GM12874 (cell line): ENCODE data around the gene LELP1.

Experiments used
- TF ChIP-seq, protein P1 (sequence below): IDR thresholded peaks from 2 replicates; pipeline ENCODE4 v1.5.1; 2011; ENCODE audit warnings: low read depth, mild to moderate bottlenecking, control low read depth, low read length, moderate library complexity; ENCODE audit not compliant: insufficient read depth

LELP1 gene

DNA sequence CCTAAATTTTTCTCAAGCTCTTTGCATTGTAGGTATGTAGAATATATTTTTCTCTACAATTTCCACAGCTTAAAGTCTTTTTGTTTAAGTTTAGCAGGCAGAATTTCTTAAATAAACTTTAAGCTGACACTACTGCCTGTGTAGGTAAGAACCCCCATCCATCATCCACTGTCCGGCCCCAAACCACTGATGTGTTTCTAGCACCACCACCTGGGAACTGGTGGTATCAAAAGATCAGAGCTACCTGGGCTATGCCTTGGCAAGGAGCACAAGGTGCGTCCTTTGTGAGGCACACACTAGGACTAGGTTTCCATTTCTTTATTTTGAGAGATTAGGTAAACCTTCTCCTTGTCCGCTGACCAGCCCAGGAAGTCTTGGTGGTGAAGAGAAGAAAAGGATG is 10.5 kb upstream of the LELP1 start:
- TF ChIP-seq, protein P1, sequence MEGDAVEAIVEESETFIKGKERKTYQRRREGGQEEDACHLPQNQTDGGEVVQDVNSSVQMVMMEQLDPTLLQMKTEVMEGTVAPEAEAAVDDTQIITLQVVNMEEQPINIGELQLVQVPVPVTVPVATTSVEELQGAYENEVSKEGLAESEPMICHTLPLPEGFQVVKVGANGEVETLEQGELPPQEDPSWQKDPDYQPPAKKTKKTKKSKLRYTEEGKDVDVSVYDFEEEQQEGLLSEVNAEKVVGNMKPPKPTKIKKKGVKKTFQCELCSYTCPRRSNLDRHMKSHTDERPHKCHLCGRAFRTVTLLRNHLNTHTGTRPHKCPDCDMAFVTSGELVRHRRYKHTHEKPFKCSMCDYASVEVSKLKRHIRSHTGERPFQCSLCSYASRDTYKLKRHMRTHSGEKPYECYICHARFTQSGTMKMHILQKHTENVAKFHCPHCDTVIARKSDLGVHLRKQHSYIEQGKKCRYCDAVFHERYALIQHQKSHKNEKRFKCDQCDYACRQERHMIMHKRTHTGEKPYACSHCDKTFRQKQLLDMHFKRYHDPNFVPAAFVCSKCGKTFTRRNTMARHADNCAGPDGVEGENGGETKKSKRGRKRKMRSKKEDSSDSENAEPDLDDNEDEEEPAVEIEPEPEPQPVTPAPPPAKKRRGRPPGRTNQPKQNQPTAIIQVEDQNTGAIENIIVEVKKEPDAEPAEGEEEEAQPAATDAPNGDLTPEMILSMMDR, result peak; percentile 42

DNA sequence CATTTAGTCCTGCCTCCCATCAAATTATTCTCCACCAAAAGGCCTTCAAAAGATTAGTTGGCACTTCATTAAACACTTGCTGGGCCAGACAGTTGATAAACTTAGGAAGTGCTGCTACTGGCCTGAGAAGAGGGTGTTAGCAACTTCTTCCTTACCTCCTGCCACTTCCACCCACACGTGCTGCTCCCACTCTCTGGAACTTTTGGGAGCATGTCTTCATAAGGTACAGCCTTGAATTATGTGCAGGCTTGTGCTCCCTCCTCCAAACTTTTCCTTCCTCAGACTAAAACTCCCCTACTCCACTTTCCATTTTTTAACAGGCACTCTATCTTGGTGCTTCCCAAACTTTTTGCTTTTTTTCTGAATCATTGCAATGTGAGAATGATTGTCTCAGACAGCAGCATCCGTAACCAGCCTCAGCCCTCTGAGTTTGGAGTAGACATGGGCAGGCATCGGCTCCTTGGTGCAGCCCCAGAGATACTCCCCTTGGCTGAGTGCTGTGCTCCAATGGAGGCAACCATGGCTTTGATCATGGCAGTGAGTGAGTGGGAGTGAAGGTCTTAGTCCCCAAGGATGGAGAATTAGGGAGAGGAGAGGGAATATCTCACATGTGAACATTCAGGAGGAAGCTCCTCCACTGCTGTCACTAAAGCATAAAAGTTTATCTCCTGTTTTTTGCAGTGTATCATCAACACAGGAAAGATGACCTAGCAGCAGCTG is 8.7 kb upstream of the LELP1 start:
- TF ChIP-seq, protein P1, result no peak

DNA sequence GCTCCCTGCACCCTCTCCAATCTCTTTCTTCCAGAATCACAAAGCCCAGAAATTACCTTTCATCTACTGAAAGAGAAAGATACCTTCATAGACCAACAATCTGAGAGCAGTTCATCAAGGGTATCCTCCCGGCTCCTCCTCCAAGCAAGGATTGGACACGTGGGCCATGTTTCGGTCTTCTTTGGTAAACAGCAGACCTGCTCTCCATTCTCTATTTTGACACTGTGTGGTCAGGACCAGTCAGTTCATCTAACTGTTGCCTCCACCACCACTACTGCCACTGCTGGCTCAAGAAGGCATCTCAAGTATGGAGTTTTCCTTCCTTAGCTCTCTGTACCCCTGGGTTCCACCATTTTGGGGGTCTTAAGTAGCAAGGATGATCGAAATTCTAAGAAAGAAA is 8.0 kb upstream of the LELP1 start:
- TF ChIP-seq, protein P1, result no peak

DNA sequence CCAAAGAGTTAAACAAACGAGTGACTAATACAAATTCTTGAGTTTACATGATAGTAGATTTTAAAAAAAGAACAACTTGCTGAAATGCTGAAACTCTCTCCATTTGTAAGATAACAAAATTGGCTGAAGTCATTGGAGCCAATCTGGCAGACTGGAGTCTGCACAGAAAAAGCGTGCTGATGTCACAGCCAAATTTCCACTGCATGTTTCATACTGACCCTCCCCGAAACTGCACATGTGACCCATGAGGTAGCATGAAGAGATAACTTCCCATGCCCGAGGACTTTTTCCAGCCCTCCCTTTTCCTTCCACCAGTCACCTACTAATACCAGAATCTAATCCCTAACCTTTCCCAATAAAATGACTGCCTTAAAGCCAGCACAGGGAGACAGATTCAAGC is 1.2 kb upstream of the LELP1 start:
- TF ChIP-seq, protein P1, result no peak

DNA sequence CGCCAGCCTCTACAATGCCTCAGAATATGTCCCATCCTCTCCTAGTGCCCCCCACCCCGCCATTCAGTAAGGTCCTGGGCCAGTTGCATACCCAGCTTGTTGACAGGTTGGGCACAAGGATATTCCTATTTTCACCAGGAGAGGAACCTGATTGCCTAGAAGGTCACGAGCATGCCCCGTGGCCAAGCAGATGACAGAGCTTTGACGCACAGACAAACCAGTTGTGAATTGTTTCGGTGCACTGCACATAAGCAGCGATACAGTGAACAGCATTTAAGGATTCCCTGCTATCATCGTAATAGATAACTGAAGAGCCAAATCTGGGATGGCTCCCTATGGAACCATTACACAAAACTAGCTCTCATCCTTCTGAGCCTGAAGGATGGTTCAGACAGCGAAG is 3.4 kb downstream of the LELP1 start:
- TF ChIP-seq, protein P1, result no peak

DNA sequence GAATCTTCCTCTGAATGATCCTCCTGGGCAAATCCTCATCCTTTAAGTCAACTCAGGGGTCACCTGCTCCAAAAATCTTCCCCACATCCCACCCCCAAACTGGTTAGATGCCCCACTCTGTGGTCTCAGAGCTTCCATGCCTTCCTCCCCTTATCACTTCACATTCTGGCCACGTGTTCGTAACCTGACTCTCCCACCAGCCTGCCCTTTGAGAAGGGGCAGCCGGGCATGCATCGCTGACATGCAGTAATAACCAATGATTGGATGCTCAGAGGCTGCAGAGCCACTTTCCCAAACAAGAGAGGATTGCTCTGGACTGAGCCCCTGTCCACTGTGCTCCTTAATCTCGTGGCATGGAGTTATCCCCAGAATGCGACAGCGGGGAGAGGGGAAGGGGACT is 7.0 kb downstream of the LELP1 start:
- TF ChIP-seq, protein P1, result no peak

DNA sequence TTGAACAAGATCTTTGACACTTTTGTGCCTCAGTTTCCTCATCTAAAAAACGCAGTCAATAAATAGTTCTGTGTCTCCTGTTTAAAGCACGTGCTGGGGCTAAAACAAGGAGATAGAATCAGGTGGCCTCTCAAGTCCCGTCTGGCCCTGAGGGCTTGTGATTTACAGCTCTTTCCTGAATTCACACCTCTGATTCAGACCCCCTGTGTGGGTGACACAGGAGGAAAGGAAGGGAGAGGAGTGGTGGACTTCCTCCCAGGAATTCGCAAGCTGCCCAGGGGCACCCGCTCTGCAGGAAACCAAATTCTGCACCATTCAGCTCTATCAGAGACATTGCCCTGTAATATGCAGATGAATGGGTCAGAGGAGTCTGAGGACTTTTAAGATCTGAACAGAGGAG is 9.0 kb downstream of the LELP1 start:
- TF ChIP-seq, protein P1, result no peak
